Measurements from ENCODE around the gene SPATA16.
"Not testable (repeated sequence)": the region's sequence is repeated elsewhere in the genome, so short reads cannot be mapped to it uniquely, and the experiment has no call there.

The SPATA16 gene

GRCh38 chr3:172882563-172882962, 258.5 kb downstream of the SPATA16 start:
- Histone ChIP-seq H3K36me3 (ENCODE audit: control insufficient read depth in 2 of 2, insufficient read depth in 2 of 2, low read length in 2 of 2) (no peaks in the 10 kb centered on the region), H3K27ac (ENCODE audit: low read length) (no peak overlapping the region), H3K4me1 (ENCODE audit: control insufficient read depth, insufficient read depth, low read length) (no peaks in the 10 kb centered on the region), H3K27me3 (ENCODE audit: control insufficient read depth in 1 of 2, insufficient read depth in 2 of 2, low read length in 2 of 2) (no peaks in the 10 kb centered on the region), H3K4me3 (ENCODE audit: low read length in 2 of 2) (no peak overlapping the region), H3K9ac (ENCODE audit: low read length in 2 of 2) (no peak overlapping the region), H3K9me3 (ENCODE audit: control insufficient read depth in 2 of 2, low read length in 2 of 2) (peaks cover 0 to 2% of the 10 kb centered on the region in 2 donors)

- not testable (repeated sequence) for H3K27me3 ChIP-seq (ENCODE audit: control insufficient read depth in 1 of 2, insufficient read depth in 2 of 2, low read length in 2 of 2); H3K27ac ChIP-seq (ENCODE audit: low read length); H3K4me1 ChIP-seq (ENCODE audit: control insufficient read depth, insufficient read depth, low read length); H3K9me3 ChIP-seq (ENCODE audit: control insufficient read depth in 2 of 2, low read length in 2 of 2); H3K4me3 ChIP-seq (ENCODE audit: low read length in 2 of 2); H3K9ac ChIP-seq (ENCODE audit: low read length in 2 of 2); H3K36me3 ChIP-seq (ENCODE audit: control insufficient read depth in 2 of 2, insufficient read depth in 2 of 2, low read length in 2 of 2)
Observed at GRCh38 chr3:172879381-172879780, 261.7 kb downstream of the SPATA16 start.

GRCh38 chr3:172877011-172877410, 264.0 kb downstream of the SPATA16 start:
- Histone ChIP-seq H3K27me3 (ENCODE audit: control insufficient read depth in 1 of 2, insufficient read depth in 2 of 2, low read length in 2 of 2) (no peaks in the 10 kb centered on the region), H3K4me3 (ENCODE audit: low read length in 2 of 2) (no peak overlapping the region), H3K36me3 (ENCODE audit: control insufficient read depth in 2 of 2, insufficient read depth in 2 of 2, low read length in 2 of 2) (no peaks in the 10 kb centered on the region), H3K9ac (ENCODE audit: low read length in 2 of 2) (no peak overlapping the region), H3K4me1 (ENCODE audit: control insufficient read depth, insufficient read depth, low read length) (no peaks in the 10 kb centered on the region), H3K27ac (ENCODE audit: low read length) (no peak overlapping the region), H3K9me3 (ENCODE audit: control insufficient read depth in 2 of 2, low read length in 2 of 2) (no peaks in the 10 kb centered on the region)

GRCh38 chr3:172876297-172876696, 264.7 kb downstream of the SPATA16 start:
- Histone ChIP-seq H3K9ac (ENCODE audit: low read length in 2 of 2) (no peak overlapping the region), H3K9me3 (ENCODE audit: control insufficient read depth in 2 of 2, low read length in 2 of 2) (no peaks in the 10 kb centered on the region), H3K27ac (ENCODE audit: low read length) (no peak overlapping the region), H3K36me3 (ENCODE audit: control insufficient read depth in 2 of 2, insufficient read depth in 2 of 2, low read length in 2 of 2) (no peaks in the 10 kb centered on the region), H3K4me3 (ENCODE audit: low read length in 2 of 2) (no peak overlapping the region), H3K4me1 (ENCODE audit: control insufficient read depth, insufficient read depth, low read length) (no peaks in the 10 kb centered on the region), H3K27me3 (ENCODE audit: control insufficient read depth in 1 of 2, insufficient read depth in 2 of 2, low read length in 2 of 2) (no peaks in the 10 kb centered on the region)

- peaks cover 0 to 3% of the 10 kb centered on the region in 2 donors for H3K9me3 ChIP-seq (ENCODE audit: control insufficient read depth in 2 of 2, low read length in 2 of 2)
- no peak overlapping the region for H3K4me3 ChIP-seq (ENCODE audit: low read length in 2 of 2)
- no peaks in the 10 kb centered on the region for H3K36me3 ChIP-seq (ENCODE audit: control insufficient read depth in 2 of 2, insufficient read depth in 2 of 2, low read length in 2 of 2)
- H3K9ac ChIP-seq (ENCODE audit: low read length in 2 of 2), result no peak overlapping the region
- no peak overlapping the region for H3K27ac ChIP-seq (ENCODE audit: low read length)
- H3K27me3 ChIP-seq (ENCODE audit: control insufficient read depth in 1 of 2, insufficient read depth in 2 of 2, low read length in 2 of 2), result no peaks in the 10 kb centered on the region
- peaks cover 2% of the 10 kb centered on the region for H3K4me1 ChIP-seq (ENCODE audit: control insufficient read depth, insufficient read depth, low read length)
Observed at GRCh38 chr3:172875039-172875438, 266.0 kb downstream of the SPATA16 start.

- no peak overlapping the region for H3K4me3 ChIP-seq (ENCODE audit: low read length in 2 of 2)
- H3K27ac ChIP-seq (ENCODE audit: low read length), result no peak overlapping the region
- no peak overlapping the region for H3K9ac ChIP-seq (ENCODE audit: low read length in 2 of 2)
- H3K36me3 ChIP-seq (ENCODE audit: control insufficient read depth in 2 of 2, insufficient read depth in 2 of 2, low read length in 2 of 2), result no peaks in the 10 kb centered on the region
- H3K9me3 ChIP-seq (ENCODE audit: control insufficient read depth in 2 of 2, low read length in 2 of 2), result peaks cover 0 to 3% of the 10 kb centered on the region in 2 donors
- peaks cover 2% of the 10 kb centered on the region for H3K4me1 ChIP-seq (ENCODE audit: control insufficient read depth, insufficient read depth, low read length)
- no peaks in the 10 kb centered on the region for H3K27me3 ChIP-seq (ENCODE audit: control insufficient read depth in 1 of 2, insufficient read depth in 2 of 2, low read length in 2 of 2)
Observed at GRCh38 chr3:172869784-172870518, 271.1 kb downstream of the SPATA16 start.

- H3K4me3 ChIP-seq (ENCODE audit: low read length in 2 of 2), result no peak overlapping the region
- no peak overlapping the region for H3K9ac ChIP-seq (ENCODE audit: low read length in 2 of 2)
- no peaks in the 10 kb centered on the region for H3K36me3 ChIP-seq (ENCODE audit: control insufficient read depth in 2 of 2, insufficient read depth in 2 of 2, low read length in 2 of 2)
- peaks cover 0 to 3% of the 10 kb centered on the region in 2 donors for H3K9me3 ChIP-seq (ENCODE audit: control insufficient read depth in 2 of 2, low read length in 2 of 2)
- H3K27me3 ChIP-seq (ENCODE audit: control insufficient read depth in 1 of 2, insufficient read depth in 2 of 2, low read length in 2 of 2), result no peaks in the 10 kb centered on the region
- H3K4me1 ChIP-seq (ENCODE audit: control insufficient read depth, insufficient read depth, low read length), result peaks cover 2% of the 10 kb centered on the region
- H3K27ac ChIP-seq (ENCODE audit: low read length), result no peak overlapping the region
Observed at GRCh38 chr3:172869368-172869771, 271.7 kb downstream of the SPATA16 start.

- no peak overlapping the region for H3K9ac ChIP-seq (ENCODE audit: low read length in 2 of 2)
- no peaks in the 10 kb centered on the region for H3K36me3 ChIP-seq (ENCODE audit: control insufficient read depth in 2 of 2, insufficient read depth in 2 of 2, low read length in 2 of 2)
- peaks cover 0 to 3% of the 10 kb centered on the region in 2 donors for H3K9me3 ChIP-seq (ENCODE audit: control insufficient read depth in 2 of 2, low read length in 2 of 2)
- H3K27ac ChIP-seq (ENCODE audit: low read length), result no peak overlapping the region
- no peak overlapping the region for H3K4me3 ChIP-seq (ENCODE audit: low read length in 2 of 2)
- peaks cover 2% of the 10 kb centered on the region for H3K4me1 ChIP-seq (ENCODE audit: control insufficient read depth, insufficient read depth, low read length)
- no peaks in the 10 kb centered on the region for H3K27me3 ChIP-seq (ENCODE audit: control insufficient read depth in 1 of 2, insufficient read depth in 2 of 2, low read length in 2 of 2)
Observed at GRCh38 chr3:172868582-172869200, 272.3 kb downstream of the SPATA16 start.

- not testable (repeated sequence) for H3K4me3 ChIP-seq (ENCODE audit: low read length in 2 of 2); H3K27ac ChIP-seq (ENCODE audit: low read length); H3K4me1 ChIP-seq (ENCODE audit: control insufficient read depth, insufficient read depth, low read length); H3K27me3 ChIP-seq (ENCODE audit: control insufficient read depth in 1 of 2, insufficient read depth in 2 of 2, low read length in 2 of 2); H3K9ac ChIP-seq (ENCODE audit: low read length in 2 of 2); H3K9me3 ChIP-seq (ENCODE audit: control insufficient read depth in 2 of 2, low read length in 2 of 2); H3K36me3 ChIP-seq (ENCODE audit: control insufficient read depth in 2 of 2, insufficient read depth in 2 of 2, low read length in 2 of 2)
Observed at GRCh38 chr3:172866726-172867350, 274.2 kb downstream of the SPATA16 start.

GRCh38 chr3:172859041-172859440, 282.0 kb downstream of the SPATA16 start:
- Histone ChIP-seq H3K4me1 (ENCODE audit: control insufficient read depth, insufficient read depth, low read length) (no peaks in the 10 kb centered on the region), H3K27me3 (ENCODE audit: control insufficient read depth in 1 of 2, insufficient read depth in 2 of 2, low read length in 2 of 2) (no peaks in the 10 kb centered on the region), H3K36me3 (ENCODE audit: control insufficient read depth in 2 of 2, insufficient read depth in 2 of 2, low read length in 2 of 2) (no peaks in the 10 kb centered on the region), H3K9me3 (ENCODE audit: control insufficient read depth in 2 of 2, low read length in 2 of 2) (no peaks in the 10 kb centered on the region), H3K9ac (ENCODE audit: low read length in 2 of 2) (no peak overlapping the region), H3K27ac (ENCODE audit: low read length) (no peak overlapping the region), H3K4me3 (ENCODE audit: low read length in 2 of 2) (no peak overlapping the region)
